HG03280 (cell line): Measurements from ENCODE around the gene TBX18.

ENCODE experiments used
- ATAC-seq: cut with Tn5 transposase; IDR thresholded peaks from one replicate; pipeline ENCODE4 v1.9.1; 2021; ENCODE audit warnings: mild to moderate bottlenecking, moderate library complexity; ENCODE audit not compliant: unreplicated experiment

TBX18 gene

DNA sequence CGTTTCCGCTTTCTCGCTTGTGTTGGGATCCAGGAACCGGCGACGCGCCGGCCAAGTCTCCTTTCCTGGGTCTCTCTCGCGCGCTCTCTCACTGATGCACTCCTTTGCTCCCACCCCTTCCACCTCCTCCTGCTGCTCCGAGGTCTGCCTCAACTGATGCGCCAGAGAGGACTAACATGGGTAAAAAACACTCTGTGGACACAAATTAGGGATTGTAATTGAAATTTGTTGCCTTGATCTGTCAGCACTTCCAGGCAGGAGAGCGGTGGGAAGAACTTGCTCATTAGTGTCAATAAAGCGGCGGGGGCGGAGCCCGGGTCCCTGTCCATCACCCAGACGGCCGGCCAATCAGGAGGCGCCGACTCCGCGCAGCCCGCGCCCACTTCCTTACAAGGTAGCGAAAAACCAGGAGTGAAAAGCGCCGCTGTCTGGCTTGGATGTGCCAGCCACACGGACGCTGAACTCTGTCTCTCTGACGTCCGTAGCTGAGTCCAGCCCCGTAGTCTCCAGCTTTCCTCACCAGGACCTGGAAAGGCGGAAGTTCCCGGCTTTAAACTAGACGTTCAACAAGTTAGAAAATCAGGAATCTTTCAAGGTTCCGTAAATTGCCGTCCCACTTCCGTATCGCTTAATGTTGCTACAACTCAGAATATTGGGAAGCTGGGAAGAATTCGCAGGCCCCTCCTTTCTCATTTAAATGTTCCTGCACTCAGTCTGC, at the start of gene TBX18:
Gene TBX18 (minus strand): TSS at position 267 of the 718 bp plus-strand sequence. CDS start 417 bp downstream, outside the sequence.
- ATAC-seq: no peak

DNA sequence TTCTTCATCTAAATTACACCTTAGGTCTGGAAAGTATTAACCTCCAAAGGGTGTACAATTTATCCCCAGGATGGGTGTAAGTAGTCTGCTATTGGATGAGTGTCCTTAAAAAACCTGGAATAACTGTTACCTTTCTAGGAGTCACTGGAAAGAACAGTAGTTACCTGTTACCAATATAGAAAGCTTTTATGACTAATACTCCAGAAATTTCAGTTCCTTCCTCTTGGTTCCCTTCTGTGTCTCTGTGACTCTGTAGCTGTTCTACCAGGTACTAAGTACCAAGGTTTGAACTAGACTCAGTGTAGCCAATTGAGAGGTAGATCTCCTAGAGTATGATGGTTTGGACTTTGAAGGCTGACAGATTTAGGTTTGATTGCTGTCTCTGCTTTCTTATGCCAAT, 47.0 kb upstream of the TBX18 start:
- no peak for ATAC-seq

DNA sequence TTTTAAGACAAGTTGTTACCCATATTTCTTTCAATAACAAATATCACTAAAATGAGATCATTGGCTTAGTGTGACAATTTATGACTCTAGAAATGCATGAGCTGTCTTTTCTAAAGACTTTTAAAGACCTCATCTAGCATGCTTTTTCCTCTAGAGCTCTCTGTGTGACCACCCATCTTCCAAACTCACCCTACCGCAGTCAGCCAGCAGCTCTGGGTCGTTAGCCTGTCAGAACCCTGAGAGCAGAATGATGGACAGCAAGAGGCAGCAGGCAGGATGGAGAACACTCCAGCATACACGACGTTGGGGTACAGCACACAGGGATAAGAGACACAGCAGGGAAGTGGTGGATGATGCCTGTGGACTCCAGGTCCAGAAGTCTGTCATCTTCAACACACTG, 45.1 kb upstream of the TBX18 start:
- no peak for ATAC-seq

- ATAC-seq: no peak
These were observed 44.2 kb upstream of the TBX18 start for GRCh38 chr6:84808491-84809061.

- no peak for ATAC-seq
These were observed 40.7 kb upstream of the TBX18 start for GRCh38 chr6:84805145-84805544.

GRCh38 chr6:84804720-84805119, 40.3 kb upstream of the TBX18 start:
- no peak for ATAC-seq

DNA sequence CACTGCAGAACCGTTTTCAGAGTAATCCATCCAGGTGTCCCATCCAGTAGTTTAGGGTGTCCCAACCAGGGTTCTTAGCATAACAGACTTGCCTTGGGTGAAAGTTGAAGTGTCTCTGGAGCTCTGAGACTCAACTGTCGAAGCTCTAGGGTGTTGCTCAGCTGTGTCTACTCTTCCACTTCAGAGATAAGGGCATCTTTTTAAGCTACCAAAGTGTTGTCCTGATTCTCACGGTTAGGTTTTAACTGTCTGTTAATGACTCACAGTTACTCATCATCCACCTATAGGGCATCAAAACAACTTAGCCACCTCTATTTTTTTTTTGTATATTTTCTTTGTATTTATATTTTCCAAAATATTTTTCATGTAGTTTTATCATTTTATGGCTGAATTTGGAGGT, 36.9 kb upstream of the TBX18 start:
- ATAC-seq: no peak

- no peak for ATAC-seq
These were observed 33.9 kb upstream of the TBX18 start for GRCh38 chr6:84798257-84798656.

GRCh38 chr6:84796343-84796742, 31.9 kb upstream of the TBX18 start:
- no peak for ATAC-seq

DNA sequence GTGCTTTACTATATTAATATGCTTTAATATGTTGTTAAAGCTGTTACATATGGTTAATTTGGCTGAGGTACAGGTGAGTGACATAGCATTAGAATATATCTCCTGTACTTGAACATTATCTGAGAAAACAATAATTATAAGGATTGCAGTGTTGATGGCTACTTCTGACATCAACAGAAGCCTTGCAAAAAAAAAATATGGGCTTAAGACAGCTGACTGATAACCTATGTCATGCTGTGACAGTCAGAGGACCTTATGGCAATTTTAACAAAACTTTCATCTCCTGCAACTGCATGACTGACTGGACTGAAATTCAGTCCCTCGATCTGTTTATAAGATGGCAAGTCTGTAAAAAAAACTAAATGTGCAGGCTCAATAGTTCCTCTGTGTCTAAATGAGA, 27.5 kb upstream of the TBX18 start:
- ATAC-seq: no peak

DNA sequence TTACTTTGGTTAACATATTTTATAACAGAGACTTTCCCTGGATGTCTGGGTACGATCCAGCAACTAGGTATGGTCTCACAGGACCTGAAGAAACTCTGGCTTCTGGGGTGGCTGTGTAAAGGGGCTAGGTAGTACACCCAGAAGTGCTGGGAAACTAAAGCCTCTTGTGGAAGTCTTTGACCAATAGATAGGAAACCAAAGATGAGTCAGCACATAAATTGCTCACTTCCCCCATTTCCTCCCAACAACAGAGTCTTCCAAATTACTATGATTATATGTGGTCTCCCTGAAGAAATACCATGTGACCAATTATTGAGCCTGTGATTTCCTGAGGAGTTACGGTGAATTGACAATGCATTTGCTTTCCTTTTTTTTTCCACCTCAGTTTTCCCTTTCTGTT, 26.8 kb upstream of the TBX18 start:
- ATAC-seq: no peak

- ATAC-seq: no peak
These were observed 24.8 kb upstream of the TBX18 start for GRCh38 chr6:84789170-84789569.

DNA sequence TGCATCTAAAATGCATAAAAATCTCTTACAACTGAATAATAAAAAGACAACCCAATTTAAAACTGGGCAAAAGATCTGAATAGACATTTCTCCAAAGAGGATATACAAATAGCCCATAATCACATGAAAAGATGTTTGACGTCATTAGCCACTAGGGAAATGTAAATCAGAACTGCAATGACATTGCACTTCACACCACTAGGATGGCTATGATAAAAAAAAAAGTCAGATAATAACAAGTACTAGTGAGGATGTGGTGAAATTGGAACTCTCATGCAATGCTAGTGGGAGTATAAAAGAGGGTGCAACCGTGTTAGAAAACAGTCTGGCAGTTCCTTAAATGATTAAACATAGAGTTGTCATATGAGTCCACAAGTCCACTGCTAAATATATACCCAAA, 24.3 kb upstream of the TBX18 start:
- no peak for ATAC-seq

- ATAC-seq: no peak
These were observed 21.3 kb upstream of the TBX18 start for GRCh38 chr6:84785671-84786070.

DNA sequence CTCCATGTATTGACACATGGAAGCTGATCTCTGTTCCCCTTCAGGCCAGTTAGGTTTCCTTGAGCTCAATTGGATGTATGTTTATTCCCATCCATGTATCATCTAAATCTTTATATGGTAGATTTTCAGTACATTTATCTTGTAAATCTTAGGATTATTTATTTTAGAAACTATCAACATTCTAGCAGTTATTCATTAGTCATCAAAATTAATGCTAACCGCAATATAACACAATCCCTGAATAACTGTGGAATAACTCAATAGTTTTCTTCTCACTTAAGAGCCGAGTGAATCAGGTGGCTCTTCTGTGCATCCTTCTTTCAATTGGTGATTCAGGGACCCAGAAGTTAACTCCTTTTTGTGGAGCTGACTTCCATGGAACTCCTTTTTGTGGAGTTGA, 15.5 kb upstream of the TBX18 start:
- ATAC-seq: no peak

GRCh38 chr6:84779380-84779779, 15.0 kb upstream of the TBX18 start:
- no peak for ATAC-seq

DNA sequence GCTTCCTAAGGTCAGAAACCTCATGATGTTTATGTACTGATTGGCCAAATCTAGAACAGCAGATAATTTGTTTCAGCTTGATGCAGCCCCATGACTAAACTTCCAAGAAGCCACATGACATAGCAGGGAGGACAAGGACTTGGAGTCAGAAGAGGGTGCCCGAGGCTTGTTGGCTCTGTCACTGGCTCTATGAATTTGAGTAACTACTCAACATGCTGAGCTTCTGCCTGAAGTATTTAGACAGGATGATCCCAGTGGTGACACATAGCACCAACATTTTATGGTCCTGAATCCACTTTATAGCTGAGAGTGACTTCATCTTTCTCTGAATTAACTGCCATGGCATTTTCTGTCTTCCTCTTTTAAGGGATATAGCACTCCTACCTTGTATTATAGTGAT, 13.5 kb upstream of the TBX18 start:
- no peak for ATAC-seq

DNA sequence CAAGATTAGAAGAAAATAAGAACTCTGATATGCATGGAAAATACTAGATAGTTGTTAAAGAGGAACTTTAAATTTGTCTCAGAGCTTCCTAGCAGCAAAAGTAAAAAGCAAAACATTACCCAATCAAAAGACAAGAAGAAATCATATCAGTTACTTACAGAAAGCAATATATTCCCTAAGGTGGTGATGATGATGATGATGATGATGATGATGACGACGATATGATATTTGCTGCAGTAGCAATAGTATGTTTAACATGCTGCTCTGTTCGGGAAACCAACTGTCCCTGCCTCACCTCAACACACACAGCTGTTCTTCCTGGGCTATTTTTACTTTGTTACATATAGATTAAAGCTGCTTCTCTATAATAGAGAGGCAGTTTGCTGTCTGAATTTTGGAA, 12.0 kb upstream of the TBX18 start:
- no peak for ATAC-seq

DNA sequence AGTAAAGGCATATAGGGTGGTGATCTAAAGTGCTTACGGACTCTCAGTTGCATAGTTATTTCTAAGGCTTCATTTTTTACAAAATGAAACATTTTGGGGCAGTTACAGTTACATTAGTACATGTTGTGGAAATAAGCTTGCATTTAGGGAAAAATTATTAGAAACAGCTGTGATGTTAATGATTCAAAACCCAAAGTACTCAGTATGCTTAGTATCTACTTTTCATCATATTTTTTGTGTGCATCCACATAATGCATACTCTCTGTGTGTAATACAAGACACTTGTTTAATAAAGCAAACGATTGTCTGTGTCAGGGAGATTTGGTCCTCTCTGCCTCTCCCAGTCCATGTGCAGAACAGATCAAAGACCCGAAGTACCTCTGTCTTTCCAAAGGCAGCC, 11.4 kb upstream of the TBX18 start:
- ATAC-seq: no peak

DNA sequence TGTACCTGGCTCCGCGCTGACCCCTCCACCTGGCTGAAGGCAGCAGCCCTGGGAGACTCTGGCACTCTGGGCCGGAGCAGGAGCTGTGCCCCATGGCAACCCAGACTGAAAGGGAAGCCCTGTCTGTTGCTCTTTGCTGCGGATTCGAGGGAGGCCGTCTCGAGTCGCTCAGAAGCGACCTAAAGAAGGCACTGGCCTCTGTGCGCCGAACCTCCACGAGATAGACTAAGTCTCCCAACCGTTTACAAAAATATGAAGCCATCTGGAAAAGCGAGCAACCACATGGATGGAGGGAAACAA, 10.5 kb upstream of the TBX18 start:
- no peak for ATAC-seq

- ATAC-seq: no peak
These were observed 10.0 kb upstream of the TBX18 start for GRCh38 chr6:84774157-84774984.

DNA sequence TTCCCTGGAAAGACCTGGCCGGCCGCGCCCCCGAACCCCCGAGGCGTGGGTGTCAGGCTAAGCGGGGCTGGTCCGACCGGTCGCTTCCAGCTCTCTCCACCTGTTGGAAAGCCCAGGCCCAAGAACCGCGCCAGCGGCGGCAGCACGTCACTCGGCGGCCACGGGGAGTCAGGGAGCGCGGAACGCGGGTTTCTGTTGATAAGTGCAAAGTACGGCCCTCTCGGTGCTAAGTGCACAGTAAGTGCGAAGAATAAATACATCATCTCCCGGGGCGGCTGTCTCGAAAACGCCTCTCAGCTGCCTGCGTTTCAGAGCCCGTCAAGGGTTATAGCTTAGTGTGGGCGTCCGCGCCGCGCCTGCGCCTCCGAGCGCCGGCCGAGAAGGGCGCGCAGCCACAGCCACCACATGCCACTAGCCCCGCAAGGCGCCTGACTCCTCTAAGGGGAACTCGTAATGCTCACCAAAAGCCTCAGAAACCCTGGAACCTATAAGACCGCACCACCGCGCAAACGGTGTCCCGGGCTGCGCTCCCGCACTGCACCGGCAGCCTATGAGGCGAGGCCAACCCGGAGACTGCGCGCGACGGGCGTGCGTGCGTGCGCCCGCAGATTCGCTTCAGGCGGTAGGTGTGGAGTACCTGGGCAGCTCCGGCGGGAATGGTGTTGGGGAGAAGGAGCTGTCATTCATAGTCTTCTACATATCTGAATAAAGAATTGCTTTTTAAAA, 9.2 kb upstream of the TBX18 start:
- ATAC-seq: no peak
